NCI-H1105 (cell line): ENCODE measurements around the gene RALB.
A peak's percentile ranks its signal among the peaks of the same experiment; 100 is the strongest.

Experiments used
- DNase-seq: peaks from one replicate; lab custom pipeline; 2025; lab: John Stamatoyannopoulos, UW

Gene RALB, protein sequence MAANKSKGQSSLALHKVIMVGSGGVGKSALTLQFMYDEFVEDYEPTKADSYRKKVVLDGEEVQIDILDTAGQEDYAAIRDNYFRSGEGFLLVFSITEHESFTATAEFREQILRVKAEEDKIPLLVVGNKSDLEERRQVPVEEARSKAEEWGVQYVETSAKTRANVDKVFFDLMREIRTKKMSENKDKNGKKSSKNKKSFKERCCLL

DNA sequence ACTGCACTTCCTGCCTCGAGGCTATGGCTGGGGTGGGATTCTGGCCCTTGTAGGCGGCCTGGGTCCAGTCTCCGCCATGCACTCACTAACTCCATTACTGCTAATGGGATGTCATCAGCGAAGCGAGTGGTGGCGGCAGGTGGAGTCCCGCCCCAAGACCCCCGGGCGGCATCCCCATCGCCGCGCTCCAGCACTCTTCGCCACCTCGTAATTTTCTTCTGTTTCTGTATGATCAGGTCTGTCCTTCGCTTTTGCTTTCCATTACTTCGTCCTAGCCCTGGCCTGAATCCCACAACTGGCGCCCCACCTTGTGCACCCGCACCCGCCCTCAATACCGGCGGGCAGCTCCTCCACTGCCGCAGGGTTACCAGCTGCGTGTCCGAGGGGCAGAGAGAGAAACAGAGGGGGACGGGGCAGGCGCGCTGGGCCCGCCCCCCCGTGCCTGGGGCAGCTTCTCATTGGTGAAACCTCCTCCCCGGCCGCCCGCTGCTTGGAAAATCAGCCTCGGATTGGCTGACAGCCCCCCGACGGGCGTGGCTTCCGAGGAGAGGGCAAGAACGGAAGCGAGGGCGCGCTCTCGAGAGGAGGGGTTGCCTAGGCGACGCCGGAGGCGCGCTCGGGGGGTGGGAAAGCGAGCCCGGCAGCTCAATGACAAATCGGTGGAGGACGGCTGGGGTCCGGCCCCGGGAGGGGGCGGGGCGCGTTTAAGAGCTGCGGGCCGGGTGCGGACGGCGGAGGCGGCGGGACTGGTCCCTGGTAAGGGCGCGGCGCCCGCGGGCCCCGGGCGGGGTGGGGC lies at the start of gene RALB:
RALB (plus strand) TSS at position 628 of the 796 bp plus-strand sequence. CDS start 25,813 bp downstream, outside the sequence.
- DNase-seq: peak; percentile 96

DNA sequence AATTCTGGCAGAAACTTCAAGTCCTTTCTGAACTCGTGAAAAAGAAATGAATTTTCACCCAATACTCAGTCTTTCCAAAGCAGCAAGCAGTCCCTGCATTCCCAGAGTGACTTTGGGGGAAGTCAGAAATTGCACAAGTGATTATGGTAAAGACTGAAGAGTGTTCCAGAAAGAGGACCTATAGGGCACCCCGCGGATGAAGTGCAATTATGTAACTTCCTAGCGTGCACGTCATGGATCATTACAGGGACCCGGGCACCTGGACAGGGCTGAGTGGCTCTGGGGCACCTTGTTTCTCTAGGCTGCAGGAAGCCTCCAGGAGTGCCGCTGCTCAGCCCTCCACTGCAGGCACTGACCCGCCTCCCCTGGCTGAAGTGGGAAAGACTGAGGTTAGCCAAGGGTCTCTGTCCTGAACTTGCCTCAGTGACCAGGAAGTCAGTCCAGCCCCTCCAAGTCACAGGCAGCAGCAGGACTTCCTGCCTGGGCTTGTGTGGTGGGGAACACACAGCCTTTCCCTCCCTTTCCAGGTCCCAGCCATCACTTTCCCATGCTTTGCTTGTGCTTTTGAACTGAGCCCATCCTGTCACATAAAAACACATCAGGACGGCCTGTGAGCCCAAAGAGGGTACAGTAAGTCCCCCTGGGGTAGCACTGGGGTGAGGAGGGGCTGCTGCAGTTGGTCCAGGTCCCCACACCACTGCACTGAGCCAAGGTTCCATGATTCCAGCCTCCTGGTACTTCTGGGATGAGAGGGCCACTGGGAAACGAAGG lies 49.2 kb upstream of the RALB start:
- no peak for DNase-seq

DNA sequence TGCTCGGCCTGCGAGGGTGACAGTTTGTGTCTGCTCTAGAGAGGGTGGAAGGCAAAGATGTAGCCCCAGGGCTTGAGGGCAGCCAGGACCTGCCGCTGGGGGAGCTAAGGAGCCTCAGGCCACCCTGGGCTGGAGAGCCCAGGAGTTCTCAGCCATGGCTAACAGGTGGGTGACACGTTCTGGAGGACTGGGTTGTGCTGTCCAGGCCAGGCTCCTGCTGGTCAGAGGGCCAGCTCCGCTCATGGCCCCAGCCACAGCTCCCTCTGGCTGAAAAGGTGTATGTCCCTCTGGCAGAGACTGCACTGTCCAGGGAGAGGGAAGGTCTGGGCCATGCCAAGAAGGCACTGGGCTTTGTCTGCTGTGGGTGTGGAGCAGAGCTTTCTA lies 48.6 kb upstream of the RALB start:
- no peak for DNase-seq

DNA sequence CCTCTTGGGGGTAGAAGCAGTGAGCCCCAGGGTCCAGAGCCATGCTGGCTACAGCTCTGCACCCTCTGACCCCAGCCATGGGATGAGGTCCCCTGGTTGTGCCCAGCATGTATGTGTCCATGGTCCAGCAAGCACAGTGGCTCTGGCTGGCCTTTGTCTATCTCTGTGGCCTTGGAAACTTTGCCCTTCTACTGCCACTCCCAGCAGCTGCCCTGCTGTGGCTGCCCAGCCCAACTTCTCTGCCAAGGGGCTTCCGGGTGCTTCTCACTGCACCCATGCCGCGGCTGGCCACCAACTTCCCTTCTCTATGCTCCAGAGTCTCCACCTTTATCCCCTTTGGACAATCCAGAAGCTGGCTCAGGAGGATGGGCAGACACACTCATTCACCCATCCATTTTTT lies 48.2 kb upstream of the RALB start:
- DNase-seq: no peak

DNA sequence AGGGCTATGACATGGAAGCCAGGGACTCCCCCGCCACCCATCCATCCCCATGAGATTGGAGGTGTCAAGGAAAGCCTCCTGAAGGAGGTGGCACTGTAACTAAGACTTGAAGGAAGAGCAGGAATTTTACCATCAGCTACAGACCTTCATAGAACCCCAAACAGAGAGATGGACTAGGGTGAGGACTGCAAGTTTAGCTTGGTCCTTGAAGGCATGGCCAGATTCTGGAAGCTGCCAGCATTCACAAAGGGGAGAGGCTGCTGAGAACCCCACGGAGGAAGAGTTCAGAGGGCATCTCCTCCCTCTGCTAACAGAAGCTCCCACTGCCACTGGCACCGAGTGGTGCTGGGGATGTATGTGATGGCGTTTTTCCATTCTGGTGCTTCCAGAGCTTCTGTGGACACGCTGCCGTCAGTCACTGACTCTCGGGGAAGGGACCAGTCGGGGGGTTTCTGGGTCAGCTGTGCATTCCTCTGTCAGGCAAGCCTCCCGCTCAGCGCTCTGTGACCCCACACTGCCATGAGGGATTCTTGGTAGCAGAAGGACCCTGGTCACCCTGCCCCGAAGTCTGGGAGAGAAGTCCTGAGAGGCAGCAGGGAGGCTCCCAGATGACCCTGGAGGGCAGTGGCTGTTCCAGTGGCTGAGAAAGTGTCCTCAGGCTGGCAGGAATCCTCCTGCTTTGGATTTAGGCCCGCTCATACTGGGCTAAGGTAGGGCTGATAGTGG lies 47.5 kb upstream of the RALB start:
- DNase-seq: no peak

DNA sequence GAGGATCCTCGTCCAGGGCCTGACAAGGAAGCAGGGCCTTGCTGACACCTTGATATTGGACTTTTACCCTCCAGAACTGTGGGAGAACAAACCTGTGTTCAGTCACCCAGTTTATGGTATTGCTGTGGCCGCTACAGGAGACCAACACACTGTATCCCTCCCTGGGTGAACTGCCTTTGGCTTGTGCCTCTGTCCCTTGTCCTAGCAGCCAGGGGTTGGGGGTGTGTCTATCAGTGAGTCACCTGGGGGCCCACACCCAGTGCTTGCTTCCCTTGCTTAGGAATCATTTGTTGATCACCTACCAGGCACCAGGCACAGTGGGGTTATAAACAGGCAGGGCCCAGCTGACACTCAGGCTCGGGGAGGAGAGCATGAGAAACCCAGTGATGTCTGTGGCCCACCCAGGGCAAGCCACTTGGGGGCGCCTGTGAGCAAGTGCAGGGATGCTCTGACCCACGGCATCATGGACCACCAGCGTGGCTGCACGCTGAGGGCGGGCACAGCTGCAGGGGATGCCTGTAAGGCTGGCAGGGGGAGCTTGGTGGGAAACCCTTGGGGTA lies 46.5 kb upstream of the RALB start:
- no peak for DNase-seq

DNA sequence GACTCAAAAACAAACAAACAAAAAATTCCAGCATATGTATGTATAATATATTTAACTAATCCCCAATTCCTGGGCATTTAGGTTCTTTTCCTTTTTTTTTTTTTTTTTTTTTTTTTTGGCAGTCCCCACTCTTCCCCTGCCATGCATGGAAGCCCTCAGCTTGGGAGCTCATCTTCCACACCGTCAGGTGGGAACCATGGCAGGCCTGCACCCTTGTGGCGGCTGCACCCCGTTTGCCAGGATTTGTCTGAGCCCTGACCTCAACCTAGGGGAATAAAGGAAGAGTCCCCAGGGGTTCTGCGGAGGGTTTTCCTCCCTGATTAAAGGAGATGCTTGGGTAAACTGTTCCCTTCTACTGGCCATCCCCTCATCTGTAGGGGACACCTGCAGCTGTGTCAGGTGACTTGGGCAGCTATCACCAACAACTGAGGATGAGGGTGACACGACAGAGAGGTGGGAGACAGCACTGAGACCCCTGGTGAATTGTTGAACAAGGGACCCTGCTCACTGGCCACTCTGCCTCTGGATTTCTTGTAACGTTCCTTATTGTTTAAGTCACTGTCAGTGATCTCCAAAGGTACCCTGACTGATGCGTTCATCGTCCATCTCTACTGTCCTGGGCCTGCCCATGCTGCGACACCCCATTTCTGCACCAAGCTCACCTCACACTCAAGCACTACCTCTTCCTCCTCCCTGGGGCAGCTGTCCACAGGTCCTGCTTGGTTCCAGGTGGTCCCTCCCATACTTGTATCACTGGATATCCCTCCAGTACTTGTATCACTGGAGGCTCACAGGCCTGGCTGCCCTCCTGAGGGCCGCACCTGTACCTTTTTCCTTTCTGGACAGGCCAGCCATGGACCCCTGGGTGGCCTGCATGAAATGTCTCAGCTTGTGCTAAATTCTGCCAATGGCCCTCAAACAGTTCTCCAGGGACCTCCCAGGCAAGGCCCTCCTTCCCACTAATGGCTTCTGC lies 44.0 kb upstream of the RALB start:
- no peak for DNase-seq

DNA sequence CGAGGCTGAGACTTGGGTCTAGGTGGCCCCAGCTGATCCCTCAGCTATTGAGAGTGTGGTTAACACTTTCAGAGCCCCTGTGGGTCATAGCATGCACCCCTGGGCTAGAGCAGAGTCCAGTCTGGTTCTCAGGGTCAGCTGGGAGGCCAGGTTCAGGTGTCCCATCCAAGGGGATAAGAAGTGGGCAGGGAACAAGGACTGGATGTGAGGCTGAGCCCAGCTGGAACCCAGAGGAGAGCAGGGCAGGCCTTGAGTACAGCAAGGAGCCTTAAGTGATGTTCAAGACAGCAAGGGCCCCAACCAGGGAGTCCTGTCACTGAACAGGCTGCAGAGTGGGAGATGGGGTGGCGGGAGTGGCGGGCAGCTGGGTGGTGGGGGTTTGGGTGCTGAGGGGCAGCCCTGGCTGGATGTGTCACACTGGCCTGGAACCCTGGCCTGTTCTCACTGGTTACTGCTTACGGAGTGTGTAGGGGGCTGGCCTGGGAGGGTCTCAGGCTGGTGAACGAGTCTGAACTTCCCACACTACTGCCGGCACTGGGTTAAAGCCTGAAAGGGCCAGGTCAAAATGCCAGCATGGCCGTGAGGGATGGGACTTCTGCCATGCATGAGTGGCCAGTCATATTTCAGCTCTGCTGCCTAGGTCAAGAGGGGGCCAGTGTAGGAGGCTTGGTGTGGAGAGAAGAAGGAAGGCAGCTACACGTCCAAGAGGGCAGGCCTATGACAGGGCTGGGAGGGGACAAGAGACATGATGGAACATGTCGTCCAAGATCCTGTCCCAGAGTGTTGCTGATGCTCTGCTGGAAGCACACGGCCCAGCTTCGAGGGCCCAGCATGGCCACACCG lies 43.0 kb upstream of the RALB start:
- no peak for DNase-seq

DNA sequence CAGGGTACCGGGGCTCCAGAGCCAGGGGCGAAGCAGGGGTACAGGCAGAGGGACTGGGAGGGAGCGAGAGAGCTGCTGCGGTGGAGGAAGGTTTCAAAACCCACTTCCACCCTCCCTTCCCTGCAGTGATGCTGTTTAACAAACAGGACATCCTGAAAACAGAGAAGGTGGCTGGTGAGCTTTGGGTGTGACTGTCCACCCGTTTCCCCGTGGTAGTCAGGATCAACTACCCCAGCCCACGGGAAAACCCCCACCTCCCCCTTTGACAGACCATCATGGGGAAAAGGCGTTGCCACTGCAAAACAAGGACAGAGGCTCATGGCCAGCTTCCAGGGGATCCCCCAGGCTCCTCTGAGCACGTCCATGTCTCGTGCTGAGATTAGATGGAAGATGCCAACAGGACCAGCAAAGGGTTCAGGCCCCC lies 42.4 kb upstream of the RALB start:
- no peak for DNase-seq

DNA sequence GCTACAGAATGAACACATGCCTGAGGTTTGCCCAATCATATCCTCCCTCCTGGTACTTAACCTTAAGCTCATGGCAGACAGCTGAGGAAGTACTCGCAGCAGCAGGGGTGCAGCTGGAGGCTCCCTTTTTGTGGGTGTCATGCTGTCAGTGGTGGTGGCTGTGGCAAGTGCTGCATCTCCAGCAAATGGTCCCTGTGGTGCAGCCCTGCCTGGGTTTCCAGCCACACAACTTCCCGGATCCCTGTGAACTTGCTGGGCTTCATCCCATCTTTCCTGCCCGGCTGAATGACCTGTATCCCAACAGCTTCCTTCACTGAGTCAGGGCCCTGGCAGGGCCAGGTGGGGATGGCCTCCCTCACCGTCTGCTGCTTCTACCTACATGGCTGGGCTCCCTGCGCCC lies 34.5 kb upstream of the RALB start:
- DNase-seq: no peak

DNA sequence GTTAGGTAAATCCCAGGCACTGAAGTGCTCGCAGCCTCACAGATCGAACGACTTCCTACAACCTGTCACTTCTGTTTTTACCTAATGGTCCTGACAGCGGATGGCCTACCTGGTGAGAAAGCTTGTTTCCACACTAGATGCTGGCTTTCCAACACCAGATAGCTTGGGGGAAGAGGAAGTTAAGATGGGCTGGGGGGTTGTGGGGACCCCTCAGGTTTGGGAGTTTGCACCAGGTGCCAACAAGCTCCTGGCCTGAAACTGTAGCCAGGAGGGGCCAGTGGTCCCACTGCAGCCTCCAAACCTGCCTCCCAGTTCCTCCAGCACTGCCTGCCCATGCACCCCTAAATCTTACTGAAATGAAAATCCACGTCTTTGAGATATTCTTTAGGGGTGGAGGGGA lies 33.4 kb upstream of the RALB start:
- no peak for DNase-seq

DNA sequence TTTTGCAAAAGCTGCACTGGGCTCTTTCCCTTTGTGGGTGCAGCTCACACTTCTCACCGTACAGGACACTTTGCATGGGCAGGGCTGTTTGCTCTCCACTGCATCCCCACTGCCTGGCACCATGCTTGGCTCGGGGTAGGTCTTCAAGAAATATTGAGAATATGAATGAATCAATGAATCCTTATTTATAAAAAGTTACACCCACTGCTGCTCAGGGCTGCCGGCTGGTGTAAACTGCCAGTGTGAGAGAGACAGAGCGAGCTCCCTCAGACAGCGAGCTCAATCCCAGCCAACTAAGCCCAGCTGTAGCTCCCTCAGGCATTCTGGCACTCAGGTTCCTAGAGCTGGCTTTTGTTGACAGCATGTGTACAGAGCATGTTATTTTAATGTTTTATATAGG lies 32.9 kb upstream of the RALB start:
- no peak for DNase-seq

DNA sequence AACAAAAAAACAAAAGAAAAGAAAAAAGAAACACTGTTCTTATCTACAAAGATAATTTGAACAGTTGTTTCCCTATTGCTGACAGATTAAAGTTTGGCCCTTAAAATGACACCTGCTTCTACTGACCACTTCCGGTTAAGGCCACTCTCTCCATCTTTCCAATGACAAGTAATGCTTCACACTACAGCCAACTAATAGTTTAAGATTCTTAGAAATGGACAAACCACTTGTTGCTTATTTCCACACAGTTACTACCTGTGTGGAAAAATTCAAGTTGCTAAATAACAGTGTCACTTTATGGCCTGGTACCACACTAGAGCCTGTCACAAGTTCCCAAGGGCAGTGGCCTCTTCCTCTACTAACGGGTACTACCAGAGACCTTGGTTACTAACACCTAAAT lies 31.9 kb upstream of the RALB start:
- no peak for DNase-seq

DNA sequence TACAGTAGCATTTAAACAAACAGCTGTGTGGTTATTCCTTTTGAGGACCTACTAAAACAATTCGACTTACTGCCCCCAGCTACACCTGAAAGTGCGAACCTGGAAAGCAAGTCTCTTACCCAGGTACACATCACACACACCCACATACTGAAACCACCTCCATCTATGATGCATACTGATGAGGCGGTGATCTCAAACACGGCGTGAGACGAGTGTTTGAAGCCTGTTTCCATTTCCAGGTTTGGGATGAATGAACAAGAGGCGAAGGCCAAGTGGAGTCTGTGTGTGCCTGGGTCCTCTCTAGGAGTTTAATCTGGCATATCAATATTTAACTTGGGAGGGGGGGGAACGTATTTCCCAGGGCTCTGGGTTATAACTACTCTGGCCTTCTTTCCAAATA lies 31.0 kb upstream of the RALB start:
- no peak for DNase-seq

DNA sequence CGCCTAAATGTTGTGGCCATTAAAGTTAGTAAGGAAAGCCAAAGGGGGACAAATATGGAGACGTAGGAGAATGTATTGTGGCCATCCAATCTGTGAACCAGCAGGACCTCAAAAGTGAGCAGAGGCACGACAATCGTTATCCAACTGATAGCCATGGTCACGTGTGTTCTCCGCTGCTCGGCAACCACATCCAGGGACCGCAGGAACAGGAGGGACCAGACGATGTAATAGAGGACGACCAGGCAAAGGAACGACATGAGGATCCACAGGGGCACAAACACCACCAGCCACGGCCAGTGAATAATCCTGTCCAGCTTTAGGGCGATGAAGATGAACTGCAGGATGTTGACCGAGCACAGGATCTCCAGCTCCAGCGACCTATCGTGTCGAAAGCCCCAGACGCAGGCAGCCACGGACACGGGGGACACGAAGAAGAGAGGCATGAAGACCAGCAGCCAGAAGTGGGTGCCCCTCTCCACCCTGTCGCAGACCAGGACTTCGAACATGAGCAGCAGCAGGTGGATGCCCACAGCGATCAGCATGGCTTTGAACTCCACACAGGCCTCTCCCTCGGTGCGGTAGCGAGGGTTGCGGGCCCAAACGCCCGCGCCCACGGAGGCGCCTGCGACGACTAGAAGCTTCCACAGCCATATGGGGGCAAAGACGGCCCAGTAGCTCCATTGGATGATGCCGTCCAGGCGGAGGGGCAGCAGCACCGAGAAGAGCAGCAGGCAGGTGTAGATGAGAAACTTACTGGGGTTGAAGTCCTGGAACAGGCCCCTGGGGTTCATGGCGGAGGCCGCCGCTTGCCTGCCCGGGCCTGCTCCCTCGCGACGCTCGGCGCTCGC lies 30.2 kb upstream of the RALB start:
- DNase-seq: no peak

DNA sequence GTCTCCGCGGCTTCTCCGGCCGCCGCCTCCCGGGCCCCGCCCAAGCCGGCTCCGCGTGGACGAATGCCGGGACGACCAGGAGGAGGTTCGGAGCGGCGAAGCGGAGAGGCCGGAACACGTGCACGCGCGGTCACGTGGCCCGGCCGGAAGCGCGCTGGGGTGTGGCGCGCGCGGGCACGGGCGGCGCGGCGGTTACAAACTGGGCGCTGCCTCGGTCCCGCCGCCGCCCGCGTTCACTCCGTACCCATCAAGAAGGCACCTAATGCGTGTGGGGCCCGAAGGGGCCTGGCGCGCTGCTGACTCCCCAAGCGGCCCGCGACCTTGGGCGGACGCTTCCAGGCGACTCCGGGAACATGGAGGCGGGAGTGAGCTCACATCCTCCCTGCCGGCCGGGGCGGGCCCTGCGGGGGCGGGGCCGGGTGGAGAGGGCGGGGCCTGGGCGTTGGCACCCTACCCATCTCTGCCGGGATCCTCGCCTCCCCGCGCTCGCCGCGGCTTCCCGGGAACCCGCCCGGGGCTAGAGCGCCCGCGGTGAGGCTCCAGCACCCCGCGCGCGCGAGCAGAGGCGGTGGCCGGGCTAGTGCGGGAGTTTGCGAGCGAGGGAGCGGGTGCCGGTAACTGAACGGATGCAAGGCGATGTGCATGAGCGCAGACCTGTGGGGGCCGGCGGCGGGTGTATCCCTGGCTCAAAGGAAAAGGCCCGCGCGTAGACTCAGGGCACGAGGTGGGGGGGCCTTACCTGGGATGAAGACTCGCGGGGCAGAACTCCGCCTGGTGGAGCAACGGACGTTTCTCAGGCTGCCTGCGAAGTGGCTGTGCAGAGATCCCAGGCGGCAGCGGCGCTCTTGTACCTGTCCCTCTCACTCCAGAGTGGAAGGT lies 29.4 kb upstream of the RALB start, which contains the start of gene TMEM185B:
TMEM185B (minus strand) TSS at position 367 of the 879 bp plus-strand sequence. CDS start 424 bp downstream, outside the sequence.
- peak; percentile 63 for DNase-seq

DNA sequence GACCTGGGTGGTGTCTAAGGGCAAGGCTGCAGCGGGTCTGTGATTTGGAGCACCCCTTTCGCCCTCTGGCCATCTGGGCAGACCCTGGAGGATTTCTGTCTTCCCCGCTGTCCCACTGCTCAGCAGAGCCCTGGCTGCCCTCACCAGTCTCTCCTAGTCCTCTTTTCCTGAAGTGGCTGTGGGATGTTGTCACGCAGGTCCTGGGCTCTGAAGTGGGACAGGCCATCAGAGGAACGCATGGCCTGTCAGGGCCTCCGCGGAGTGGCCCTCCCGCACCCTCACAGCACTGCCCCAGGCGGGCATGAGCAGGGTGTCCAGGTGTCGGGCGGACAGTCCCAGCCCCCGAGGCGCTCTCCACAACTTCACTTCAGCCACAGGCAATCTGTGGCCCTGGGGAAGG lies 28.4 kb upstream of the RALB start:
- no peak for DNase-seq
